Measurements from ENCODE around the gene FLNB.

- TF ChIP-seq EZH2phosphoT487 (IDR thresholded peaks at IDR 0.05; ENCODE audit: low read length) (no peak), CTCF (IDR thresholded peaks at IDR 0.05; ENCODE audit: low read length) (no peak), EZH2 (optimal IDR thresholded peaks at IDR 0.05; ENCODE audit: low read depth, low read length) (no peak)
Measured at GRCh38 chr3:58158442-58159153, 150.4 kb downstream of the FLNB start.
